HG02870 (cell line): Measurements from ENCODE around the gene KLHL12.
A peak's percentile ranks its signal among the peaks of the same experiment; 100 is the strongest.

Source experiments
- ATAC-seq: cut with Tn5 transposase; IDR thresholded peaks from one replicate; pipeline ENCODE4 v1.9.1; 2021; ENCODE audit warnings: mild to moderate bottlenecking, moderate library complexity; ENCODE audit not compliant: unreplicated experiment

The KLHL12 gene

GRCh38 chr1:202888531-202889360, 38.3 kb downstream of the KLHL12 start, which contains the start of gene RABIF:
Gene RABIF (minus strand): TSS chr1:202889149. CDS start chr1:202889098, 51 bp downstream.
- ATAC-seq: peak; percentile 88

- ATAC-seq: no peak
Measured at GRCh38 chr1:202888221-202888530, 38.9 kb downstream of the KLHL12 start.

- ATAC-seq: no peak
Measured at GRCh38 chr1:202880961-202881460, 46.0 kb downstream of the KLHL12 start.

GRCh38 chr1:202880062-202880461, 47.0 kb downstream of the KLHL12 start:
- ATAC-seq: no peak

- ATAC-seq: no peak
Measured at GRCh38 chr1:202879128-202879527, 47.9 kb downstream of the KLHL12 start.

- no peak for ATAC-seq
Measured at GRCh38 chr1:202873026-202873425, 54.0 kb downstream of the KLHL12 start.

- ATAC-seq: no peak
Measured at GRCh38 chr1:202871367-202871766, 55.7 kb downstream of the KLHL12 start.

- no peak for ATAC-seq
Measured at GRCh38 chr1:202862679-202863560, 64.1 kb downstream of the KLHL12 start.

- ATAC-seq: peak; percentile 90
Measured at GRCh38 chr1:202861420-202862132, 65.5 kb downstream of the KLHL12 start.

- peak; percentile 25 for ATAC-seq
Measured at GRCh38 chr1:202860744-202861419, 66.2 kb downstream of the KLHL12 start.

- no peak for ATAC-seq
Measured at GRCh38 chr1:202858789-202859414, 68.1 kb downstream of the KLHL12 start.

- no peak for ATAC-seq
Measured at GRCh38 chr1:202858331-202858730, 68.7 kb downstream of the KLHL12 start.

- no peak for ATAC-seq
Measured at GRCh38 chr1:202857136-202857610, 69.9 kb downstream of the KLHL12 start.

- no peak for ATAC-seq
Measured at GRCh38 chr1:202856014-202856413, 71.0 kb downstream of the KLHL12 start.

GRCh38 chr1:202854787-202855186, 72.2 kb downstream of the KLHL12 start:
- no peak for ATAC-seq

- no peak for ATAC-seq
Measured at GRCh38 chr1:202852163-202852904, 74.7 kb downstream of the KLHL12 start.

- no peak for ATAC-seq
Measured at GRCh38 chr1:202850593-202851362, 76.3 kb downstream of the KLHL12 start.

- peak; percentile 94 for ATAC-seq
Measured at GRCh38 chr1:202848191-202848542, 78.9 kb downstream of the KLHL12 start.

- ATAC-seq: no peak
Measured at GRCh38 chr1:202844935-202845334, 82.1 kb downstream of the KLHL12 start.
